SIG-M5 (cell line): Measurements from ENCODE around the gene POLR2F.

Experiments used
- DNase-seq: peaks from one replicate; lab custom pipeline; 2025; lab: John Stamatoyannopoulos, UW

Gene POLR2F

GRCh38 chr22:37953437-37954179 lies at the start of gene POLR2F, which contains the start of gene C22orf23:
Gene POLR2F (plus strand): TSS chr22:37953699. CDS start chr22:37953788, 89 bp downstream.
Gene C22orf23 (minus strand): TSS chr22:37953601. CDS start chr22:37953149, 452 bp downstream.
- peak; percentile 54 for DNase-seq

- no peak for DNase-seq
Observed at GRCh38 chr22:37904572-37905533, 48.6 kb upstream of the POLR2F start.

DNA sequence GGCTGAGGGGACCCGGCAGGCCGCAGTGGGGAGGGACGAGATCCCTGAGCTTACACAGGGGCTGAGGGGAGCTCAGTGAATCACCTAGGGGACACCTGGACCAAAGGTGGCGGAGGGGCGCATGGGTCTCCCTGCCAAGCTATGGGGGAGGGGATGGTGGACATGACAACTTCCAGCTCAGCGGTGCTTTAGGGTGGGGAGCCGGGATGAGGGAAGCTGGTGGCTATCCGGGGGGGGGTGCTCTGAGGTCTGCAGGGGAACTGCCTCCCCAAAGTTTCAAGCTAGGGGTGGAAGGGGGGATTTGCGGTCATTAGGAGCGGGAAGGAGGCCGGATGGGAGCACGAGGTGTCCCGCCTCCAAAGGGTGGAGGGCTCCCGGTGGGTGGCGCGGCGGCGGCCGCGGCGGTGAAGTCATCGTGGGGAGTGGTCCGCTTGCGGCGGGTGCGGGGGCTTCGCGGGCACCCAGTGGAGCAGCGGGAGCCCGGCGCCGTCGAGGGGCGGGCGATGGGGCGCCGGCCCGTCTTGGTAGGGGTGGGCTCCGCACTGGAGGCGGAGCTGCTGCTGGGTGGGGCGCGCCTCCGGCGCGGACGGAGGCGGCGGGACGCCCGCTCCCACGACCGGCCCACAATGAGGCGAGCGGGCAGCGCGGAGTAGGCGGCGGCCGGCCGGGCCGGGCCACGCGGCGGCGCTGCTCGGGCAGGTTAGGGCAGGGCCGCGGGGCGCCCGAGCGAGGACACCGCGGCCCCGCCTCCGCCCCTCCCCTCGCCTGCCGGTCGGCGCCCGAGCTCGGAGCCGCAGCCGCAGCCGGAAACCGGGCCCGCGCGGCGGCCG lies 47.8 kb upstream of the POLR2F start, which contains the start of gene MICALL1:
TSS of gene MICALL1 (plus strand) at position 764 of the 830 bp plus-strand sequence. CDS start 126 bp downstream, outside the sequence.
- no peak for DNase-seq

DNA sequence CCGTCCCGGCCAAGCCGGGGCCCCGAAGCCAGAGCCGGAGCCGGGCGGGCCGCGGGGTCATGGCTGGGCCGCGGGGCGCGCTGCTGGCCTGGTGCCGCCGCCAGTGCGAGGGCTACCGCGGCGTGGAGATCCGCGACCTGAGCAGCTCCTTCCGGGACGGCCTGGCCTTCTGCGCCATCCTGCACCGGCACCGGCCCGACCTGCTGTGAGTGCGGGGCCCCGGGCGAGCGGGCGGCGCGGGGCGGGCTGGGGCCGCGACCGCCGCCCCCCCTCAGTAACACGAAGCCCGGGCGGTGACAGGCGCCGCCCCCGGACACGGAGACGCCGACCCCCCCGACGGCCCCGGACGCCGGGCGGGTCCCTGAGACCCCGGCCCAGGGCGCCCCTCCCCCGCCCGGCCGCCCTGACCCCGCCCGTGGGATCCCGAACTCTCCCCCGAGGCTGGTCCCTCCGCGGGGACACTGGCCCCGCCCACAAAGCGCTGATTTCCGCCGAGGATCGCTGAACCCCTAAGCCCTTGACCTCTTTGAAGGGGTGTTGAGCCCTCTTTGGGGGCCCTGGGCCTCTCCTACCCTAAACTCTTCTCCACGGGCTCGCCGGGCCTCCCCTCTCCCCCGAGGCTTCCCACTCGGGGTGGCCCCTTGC lies 47.0 kb upstream of the POLR2F start:
- DNase-seq = no peak

DNA sequence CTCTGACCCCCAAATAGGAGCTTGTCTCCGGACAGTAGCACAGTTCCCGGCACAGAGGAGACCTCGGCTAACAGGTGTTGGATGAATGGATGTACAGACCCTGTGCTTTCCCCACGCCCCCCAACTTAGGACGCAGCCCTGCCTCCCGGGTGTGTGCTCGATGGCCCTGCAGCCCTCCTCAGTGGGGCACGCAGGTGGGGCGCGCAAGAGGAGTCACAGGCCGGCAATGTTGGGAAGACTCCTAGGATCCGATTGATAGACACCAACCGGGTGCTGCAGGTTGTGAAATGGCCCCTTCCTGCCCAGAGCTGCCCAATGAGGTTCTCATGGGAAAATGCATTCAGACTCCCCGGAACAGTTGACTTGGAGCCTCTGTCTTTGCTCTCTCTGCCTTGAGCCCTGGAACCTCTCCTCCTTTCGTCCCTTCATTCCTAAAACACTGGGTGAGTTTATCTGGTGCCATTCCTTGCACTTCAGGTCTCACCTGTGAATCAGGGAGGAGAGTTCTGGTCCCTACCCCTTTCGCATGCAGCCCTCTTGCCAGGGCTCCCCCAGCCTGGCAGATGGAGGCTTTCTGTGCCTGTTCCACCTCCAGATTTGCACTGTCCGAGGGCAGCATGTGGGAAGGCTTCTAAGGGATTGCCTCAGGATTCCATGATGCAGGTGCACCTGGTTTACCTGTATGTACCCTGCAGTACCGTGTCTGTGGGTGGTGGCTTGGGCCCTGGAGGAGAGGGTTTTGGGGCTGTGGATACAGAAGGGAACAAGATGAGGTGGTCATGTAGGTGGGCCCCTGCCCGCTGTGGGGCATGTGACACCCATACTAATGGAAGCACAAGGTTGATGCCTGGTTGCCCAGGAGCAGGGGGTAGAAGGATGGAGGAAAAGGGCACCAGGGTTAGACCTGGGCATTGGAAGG lies 46.2 kb upstream of the POLR2F start:
- no peak for DNase-seq

DNA sequence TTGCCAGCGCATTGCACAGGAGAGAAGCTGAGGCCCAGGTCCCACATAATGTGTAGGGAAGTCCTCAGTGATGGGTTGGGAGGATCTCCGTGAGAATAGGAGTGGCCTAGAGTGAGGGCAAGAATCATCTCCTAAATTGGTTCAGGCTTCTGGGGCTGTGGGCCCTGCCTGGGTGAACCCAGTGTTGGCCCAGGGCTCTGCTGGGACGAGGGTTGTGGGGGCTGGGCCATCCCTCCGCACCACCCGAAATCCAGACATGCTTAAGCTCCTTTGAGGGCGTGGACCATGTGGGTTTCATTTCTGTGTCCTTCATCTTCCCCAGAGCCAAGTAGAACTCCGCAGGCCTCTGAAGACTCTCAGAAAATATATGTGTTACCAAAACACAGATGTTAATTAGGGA lies 43.7 kb upstream of the POLR2F start:
- DNase-seq = no peak

DNA sequence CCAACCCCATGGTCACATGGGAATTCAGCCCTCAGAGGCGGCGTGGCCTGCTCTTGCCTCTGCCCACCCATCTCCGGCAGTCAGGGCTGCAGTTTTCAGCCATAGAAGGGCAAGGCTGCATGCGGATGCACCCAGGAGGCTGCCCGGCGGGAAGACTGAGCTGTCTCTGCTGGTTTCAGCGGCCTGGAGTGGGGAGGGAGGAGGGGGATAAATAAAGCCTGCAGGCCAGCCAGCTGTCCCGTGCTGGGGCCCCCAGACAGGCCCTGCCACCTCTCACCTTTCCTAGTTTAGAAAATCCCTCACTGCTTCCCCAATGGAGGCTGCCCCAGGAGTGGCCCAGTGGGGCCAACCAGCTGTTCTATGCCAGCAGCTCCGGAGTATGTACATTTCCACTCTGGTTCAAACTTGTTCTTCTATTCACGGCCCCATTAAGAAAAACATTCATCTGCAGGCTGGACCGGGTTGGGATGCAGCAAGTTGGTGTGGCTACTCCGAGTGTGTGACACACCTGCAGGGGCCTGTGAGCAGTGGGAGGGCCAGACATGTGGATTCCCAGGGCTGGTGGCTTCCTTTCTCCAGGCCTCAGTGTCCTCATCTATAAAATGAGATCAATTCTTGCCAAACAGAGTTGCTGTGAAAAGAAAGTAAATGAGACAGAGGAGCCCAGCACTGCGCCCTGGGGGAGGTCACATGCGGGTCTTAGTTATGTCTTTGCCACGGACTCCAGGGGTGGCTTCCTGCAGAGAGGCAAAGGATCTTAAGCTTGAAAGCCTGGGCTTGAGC lies 42.4 kb upstream of the POLR2F start:
- DNase-seq = no peak

DNA sequence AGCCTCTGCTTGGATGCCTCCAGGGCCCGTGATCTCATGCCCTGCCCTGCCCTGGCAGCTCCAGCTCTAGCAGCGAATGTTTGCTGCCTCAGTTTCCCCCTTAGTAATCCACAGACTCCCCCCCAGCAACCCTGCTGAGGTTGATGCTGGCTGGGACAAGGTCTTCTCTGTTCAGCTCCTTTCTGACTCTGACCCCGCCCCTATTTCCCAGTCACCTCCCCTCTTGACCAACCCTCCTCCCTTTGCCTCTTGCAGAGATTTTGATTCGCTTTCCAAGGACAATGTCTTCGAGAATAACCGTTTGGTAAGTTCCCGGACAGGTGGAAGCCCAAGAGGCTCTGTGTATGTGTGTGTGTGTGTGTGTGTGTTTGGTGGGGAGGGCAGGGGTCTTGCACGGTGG lies 41.8 kb upstream of the POLR2F start:
- no peak for DNase-seq

- DNase-seq = no peak
Observed at GRCh38 chr22:37912171-37912570, 41.3 kb upstream of the POLR2F start.

DNA sequence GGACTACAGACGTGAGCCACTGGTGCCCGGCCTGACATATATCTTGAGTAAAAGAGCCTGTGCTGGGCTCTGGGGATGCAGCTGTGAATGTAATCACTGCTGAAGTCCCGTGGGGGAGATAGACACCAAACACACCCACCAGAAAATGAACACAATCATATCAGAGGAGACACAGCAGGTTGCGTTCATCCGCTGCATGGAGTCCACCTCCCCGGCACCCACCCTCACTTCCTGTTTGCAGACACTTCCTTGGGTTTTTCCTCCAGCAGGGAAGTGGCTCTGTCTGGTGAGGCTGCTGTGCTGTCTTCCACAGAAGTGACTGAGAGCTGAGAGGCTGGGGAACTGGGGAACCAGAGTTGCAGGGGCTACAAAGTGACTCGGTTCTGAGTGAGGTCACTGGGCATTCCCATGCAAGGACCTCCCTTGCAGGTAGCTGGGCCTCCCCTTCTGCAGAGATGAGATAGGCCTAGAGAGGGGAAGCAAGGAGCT lies 40.2 kb upstream of the POLR2F start:
- no peak for DNase-seq

DNA sequence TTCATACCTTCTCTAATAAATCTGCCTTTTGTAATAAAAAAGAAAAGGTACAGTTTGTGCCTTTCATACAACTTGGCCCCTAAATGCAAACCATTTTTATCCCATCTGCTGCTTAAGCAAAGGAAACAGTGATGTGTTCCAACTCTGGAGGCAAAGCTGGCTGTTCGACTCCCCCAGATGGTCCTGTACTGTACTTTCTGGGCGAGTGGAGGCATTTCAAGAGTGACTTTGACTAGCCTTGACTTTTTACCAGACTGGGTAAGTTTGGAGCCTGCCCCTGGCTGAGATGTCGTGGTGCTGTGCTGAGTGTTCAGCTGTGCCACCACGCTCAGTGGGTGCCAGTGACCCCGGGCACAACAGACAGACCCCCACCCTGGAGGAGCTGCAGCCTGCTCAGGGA lies 37.2 kb upstream of the POLR2F start:
- DNase-seq = no peak

- no peak for DNase-seq
Observed at GRCh38 chr22:37917874-37918548, 35.5 kb upstream of the POLR2F start.

DNA sequence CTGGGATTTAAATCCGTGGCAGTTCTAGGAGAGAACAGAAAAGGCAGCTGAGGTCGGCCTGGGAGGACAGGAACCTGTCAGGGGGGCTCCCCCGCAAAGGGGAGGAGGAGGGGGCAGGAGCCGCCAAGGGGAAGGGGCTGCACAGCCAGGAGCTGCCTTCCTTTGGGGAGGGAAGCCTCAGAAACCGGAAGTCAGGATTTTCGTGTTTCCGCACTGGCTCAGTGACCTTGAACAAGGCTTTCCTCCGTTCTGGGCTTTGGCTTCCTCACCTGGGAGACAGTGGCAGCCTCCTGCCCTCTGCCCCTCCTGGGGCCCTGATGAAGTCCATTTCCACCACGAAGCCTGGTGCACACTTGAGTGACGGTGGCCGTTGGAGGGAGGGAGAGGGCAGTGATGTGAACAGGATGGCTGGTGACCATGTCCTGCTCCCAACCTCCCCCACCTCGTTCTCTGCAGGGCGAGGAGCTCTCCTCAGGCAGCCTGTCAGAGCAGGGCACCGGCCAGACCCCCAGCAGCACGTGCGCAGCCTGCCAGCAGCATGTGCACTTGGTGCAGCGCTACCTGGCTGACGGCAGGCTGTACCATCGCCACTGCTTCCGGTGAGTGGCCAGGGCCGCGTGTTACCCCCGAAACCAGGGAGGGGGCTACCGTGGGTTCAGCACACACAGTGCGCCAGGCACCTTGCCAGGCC lies 34.8 kb upstream of the POLR2F start:
- DNase-seq = no peak

DNA sequence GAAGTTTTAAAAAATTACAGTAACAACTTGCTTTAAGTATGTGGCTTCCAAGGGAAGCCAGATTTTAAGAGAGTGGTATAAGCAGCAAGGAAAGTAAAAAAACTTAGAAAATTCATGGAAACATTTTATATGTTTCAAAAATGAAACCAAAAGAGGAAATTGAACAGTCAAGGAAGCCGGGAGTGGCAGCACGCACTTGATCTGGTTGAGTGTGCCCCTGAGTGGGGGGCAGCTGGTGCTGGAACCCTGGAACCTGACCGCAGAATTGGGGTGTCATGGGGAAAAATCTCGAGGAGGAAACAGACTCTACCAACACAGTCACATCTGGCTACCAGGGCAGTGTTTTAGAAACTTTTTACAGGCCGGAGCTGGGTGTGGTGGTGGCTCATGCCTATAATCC lies 33.4 kb upstream of the POLR2F start:
- no peak for DNase-seq

- no peak for DNase-seq
Observed at GRCh38 chr22:37922191-37922590, 31.3 kb upstream of the POLR2F start.

DNA sequence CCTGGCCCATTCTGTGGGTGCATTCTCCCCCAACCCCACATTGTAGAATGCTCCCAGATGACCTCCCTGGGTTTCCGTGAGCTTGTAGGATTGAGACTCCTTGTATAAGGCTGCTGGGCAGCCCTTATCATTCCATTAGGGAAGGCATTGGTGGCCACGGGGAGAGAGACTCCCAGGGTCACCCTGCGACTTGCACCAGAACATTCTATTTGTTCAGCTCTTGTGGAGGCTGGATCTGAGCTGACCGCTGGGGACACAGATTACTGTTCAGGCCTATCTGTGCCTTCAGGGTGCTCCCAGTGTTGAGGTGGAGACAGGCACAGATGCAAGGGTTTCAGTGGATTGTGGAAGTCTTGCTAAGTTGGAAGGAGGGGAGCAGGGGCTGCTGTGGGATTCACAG lies 29.6 kb upstream of the POLR2F start:
- DNase-seq = no peak

- DNase-seq = no peak
Observed at GRCh38 chr22:37924386-37925065, 29.0 kb upstream of the POLR2F start.

GRCh38 chr22:37925330-37925729 lies 28.2 kb upstream of the POLR2F start:
- DNase-seq = no peak
